Activated CD8-positive, alpha-beta memory T cell treated with anti-CD3 and anti-CD28 coated beads for 48 hours (primary cell): ENCODE data around the gene TM4SF20.

Experiments
- DNase-seq, 3 experiments: peaks; one replicate each; pipeline ENCODE4 v3.0.0-alpha.2; 2020; ENCODE audit warnings: low read depth in 2 of 3, low spot score in 2 of 3

TM4SF20 gene, protein sequence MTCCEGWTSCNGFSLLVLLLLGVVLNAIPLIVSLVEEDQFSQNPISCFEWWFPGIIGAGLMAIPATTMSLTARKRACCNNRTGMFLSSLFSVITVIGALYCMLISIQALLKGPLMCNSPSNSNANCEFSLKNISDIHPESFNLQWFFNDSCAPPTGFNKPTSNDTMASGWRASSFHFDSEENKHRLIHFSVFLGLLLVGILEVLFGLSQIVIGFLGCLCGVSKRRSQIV

DNA sequence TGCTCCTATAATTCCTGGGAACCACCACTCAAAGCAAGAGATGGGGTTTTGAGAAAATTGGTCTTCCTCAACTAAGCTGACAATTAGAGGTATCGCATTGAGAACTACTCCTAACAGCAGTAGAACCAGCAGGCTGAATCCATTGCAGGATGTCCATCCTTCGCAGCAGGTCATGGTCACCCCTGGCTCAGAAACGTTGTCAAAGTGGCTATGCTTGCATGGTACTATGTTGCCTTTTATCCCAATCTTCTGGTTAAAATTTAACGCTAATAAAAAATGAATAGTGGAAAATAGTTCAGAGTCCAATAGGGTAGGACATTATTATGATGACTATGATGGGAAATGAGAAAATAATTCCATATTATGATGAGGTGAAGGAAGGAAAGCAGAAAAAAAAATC, at the start of gene TM4SF20:
TM4SF20 (minus strand) TSS at position 212 of the 400 bp plus-strand sequence; CDS start at position 174, 38 bp downstream.
- DNase-seq = no peak

GRCh38 chr2:227428731-227429285, 49.7 kb upstream of the TM4SF20 start:
- DNase-seq = no peak

- no peak for DNase-seq
Measured at GRCh38 chr2:227423656-227424499, 44.8 kb upstream of the TM4SF20 start.

DNA sequence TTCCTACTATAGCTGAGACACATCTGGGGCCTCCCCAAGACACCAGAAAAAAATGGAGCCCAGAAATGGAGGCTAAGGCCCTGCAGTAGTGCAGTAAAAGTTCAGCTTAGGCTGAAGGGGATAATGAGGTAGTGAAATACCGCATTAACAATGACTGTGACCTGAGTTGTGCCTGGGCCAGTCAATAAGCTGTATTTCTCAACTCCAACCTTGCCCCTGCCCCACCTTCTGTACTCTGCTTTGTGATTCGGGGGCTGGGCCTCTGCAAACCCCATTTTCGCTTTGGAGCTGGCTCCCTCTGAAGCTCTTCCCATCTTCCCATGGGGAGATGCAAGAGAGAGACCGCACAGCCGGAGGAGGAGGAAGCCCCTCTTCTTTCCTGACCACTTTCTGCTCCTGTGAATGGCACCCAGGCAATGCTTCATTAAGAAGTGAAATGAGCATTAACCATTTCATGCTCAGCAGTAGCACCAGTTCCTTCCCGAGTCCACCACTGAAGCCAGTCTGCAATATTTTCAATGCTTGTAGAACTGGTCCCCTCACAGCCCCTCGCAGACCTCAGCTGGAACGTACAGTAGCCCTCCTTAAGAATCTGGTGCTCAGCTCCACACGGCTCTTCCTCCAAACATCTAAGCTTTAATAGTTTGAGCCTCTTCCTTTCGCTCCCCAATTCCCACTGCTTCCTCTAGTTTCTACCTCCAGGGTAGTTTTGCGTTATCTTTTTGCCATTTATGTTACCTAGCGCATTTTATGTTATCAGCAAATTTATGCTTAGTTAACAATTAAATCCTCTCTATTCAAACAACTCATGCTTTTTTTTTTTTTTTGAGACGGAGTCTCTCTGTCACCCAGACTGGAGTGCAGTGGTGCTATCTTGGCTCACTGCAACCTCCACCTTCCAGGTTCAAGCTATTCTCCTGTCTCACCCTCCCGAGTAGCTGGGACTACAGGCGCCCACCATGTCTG, 41.3 kb upstream of the TM4SF20 start:
- DNase-seq = no peak

GRCh38 chr2:227416701-227417100, 37.6 kb upstream of the TM4SF20 start:
- no peak for DNase-seq

DNA sequence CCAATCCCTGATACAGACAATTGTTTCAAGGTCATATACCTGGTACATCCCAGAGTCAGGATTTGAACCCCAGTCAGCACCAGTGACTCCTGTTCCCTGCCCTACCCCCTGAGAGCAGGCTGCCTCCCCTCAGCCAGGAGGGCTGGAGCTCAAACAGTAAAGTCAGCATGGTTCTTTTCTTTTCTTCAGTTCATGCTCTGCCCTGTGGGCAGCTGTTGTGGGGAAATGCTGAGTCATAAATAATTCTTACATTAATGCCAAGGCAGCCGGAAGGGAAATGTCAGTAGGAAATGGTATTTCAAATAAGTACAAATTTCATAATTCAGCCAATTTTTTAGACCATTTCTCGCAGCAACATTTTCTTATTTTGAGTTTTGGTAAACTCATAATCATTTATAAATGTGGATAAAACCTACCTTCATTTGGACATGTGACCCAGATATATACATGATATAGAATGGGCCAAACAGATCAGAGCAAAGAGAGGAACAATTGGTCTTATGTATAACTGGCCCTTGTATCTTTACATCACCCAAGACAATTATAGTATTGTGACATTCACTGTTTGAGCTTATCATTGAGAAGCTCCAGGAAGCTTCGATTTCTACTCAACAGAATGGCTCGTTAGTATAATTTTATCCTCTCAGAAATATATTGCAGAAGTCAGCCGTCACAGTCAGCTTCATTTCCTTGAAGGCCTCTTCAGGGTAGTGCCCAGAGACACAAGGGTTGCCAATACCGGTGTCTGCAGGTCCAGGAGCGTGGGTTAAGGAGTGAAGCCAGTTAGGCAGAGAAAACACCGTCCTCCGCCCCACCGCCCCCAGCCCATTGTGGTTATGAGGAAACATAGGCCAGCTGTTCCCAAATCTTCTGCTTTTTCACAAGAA, 36.7 kb upstream of the TM4SF20 start:
- no peak for DNase-seq

DNA sequence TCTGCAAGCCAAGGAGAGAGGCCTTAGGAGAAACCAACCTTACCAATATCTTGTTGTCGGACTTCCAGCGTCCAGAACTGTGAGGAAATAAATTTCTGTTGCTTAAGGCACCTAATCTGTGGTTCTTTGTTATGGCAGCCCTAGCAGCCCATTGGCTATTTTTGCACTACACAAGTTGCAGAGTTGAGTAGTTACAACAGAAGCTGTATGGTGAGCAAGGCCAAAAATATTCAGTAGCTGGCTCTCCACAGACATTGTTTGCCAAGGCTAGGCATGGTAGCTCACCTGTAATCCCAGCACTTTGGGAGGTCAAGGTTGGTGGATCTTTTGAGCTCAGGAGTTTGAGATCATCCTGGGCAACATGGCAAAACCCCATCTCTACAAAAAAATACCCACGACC, 35.7 kb upstream of the TM4SF20 start:
- no peak for DNase-seq

DNA sequence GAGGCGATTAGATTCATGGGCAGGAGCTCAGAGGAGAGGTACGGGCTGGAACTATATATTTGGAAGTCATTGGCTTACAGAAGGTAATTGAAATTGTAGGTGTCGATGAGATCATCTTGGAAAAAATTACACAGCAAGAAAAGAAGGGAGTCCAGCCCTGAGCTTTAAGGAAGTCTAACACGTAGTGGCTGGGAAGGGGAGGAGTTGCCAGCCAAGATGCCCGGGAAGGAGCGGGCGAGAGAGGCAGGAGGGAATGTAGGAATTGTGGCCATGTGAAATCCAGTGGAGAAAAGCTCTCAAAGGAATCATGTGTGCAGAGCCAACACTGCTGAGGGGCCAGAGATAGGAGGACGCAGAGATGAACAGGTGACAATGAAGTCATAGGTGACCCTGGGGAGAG, 34.3 kb upstream of the TM4SF20 start:
- DNase-seq = no peak

GRCh38 chr2:227412877-227413276, 33.8 kb upstream of the TM4SF20 start:
- no peak for DNase-seq

DNA sequence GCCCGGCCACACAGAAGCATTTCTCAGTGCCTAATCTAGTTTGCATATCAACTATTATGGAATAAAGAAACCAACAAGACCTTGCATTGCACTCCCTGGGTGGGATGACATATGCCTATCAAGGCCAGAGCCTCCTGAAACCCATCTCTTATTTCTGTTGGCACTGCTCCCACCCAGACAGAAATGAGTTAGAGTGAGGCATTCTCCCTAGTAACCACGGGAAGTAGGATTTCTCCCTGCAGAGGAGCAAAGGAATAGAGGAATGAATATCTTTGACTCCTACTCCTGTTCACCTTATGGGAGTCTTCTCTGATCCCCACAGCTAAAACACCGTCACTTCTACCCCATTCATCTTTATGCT, 32.9 kb upstream of the TM4SF20 start:
- DNase-seq = no peak

DNA sequence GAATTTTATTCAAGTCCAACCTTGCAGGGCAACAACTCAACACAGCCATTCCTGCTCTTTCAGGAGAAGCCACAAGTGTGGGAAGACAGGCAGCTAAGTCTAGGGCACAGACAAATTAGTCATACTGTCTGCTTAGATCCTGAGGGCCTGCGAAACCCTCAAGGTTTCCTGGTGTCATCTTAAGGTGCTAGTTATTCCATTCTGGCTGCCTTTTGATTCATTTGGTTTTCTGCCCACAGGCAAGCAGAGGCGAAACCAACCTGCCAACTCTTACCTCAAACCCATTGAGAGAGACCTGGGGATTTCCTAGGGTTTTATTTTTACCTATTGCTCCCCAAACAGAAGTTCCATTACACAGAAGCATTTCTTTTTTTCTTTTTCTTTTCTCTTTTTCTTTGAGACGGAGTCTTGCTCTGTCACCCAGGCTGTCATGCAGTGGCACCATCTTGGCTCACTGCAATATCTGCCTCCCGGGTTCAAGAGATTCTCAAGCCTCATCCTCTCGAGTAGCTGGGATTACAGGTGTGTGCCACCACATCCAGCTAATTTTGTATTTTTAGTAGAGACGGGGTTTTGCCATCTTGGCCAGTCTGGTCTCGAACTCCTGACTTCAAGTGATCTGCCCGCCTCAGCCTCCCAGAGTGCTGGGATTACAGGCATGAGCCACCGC, 32.3 kb upstream of the TM4SF20 start:
- peak in 1 of 3 experiments; percentile 36 for DNase-seq

GRCh38 chr2:227410191-227410590, 31.1 kb upstream of the TM4SF20 start:
- DNase-seq = no peak

DNA sequence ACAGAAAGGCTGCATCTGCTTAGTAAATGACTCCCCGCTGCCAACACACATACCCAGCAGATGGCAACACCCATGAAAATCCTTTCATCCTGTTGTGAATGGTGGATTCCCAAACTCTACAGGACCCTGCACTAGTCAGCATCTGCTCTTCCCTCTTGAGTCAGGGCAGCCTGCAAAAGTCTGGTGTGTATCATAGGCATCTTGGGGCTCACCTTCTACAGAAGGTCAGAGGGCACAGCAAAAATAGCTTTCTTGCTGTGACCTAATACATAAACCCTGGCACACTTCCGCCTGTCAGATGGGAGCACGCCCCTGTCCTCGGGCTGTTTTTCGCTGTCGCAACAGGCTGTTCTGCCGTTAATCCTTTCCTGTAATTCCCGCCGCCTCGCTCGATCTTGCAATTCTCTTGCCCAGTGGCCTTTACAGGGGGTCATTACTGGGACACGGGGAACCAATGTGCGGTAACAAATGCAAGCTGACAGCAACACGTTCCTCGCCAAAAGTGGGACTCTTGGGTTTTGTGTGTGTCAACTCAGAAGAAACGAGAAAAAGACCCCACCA, 28.6 kb upstream of the TM4SF20 start:
- DNase-seq = no peak

DNA sequence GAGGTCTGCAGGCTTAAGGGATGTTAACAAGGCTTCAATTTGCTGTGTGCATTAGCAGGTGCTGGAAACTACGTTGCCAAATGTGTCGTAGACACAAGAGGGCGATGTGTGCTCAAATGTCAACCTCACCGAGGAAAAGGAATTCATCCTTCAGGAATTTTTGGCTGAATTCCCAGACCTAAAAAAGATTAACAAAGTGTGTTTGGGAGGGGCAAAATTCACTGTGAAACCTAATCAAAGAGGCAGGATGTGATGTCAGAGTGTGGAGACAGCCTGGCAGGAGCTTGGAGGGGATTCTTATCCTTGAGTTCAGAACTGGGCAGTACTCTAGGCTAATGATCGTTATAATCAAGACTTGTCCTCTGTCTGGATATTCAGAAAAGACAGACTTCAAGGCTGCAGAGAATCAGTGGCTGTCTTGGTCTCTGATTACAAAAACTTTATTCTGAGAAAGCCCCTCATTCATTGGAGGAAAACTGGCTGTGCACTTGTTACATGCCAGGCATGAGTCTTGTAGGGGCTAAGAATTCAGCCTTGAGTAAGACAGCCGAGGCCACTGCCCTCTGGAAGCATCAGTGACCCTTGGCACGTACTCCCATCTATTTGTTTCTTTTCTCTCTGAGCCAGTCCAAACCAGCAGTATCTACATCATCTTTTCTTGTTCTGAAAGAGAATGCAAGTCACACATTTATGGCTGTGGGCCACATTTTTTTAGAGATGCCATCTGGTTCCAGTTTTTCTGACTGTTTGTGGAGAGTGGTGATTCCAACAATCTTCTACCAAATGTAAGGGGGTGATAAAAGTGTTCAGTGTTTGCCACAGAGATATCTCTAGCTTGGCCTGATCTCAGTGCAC, 27.3 kb upstream of the TM4SF20 start:
- no peak for DNase-seq

DNA sequence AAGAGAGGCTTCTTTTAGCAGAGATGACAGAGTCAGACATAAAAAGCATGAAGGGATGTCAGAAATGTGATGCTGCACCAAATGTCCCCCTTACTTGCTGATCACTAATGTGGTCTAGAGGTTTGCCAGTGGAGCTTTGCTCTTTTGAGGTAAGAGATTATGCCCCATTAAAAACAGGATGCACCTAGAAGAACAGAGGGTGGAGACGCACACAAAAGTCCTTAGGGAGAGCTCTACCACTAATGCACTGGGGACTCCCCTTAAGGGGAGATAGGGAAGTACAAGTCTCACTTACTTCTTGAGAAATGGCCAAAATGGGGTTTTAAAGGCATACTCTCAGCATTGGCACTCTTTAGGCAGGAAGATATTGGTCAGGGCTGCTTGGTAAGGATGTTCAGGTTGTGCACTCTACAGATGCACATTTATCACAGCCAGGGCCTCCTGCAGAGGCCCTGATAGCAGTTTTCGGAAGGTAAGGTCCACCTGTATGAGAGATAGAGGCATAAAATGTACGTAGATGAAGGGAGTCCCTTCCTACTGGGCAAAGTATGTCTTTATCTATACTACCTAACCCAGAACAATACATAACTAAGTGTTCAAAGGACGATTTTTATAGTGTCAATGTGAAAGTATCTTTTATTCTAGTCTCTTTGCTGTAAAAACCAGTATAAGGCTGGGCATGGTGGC, 25.6 kb upstream of the TM4SF20 start:
- no peak for DNase-seq

- DNase-seq = no peak
Measured at GRCh38 chr2:227402959-227403358, 23.9 kb upstream of the TM4SF20 start.

DNA sequence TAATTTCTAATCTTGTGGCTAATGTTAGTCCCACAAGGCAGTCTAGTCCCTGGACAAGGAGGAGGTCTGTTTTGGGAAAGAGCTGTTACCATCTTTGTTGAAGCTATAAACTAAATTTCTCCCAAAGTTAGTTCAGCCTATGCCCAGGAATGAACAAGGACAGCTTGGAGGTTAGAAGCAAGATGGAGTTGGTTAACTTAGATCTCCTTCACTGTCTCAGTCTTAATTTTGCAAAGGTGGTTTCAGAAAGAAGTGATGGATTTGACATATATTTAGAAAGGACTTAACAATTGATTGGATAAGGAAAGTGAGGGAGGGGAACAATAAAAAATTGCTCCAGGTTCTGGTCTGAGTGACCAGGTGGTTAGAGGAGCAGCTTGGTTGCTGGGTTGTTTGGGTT, 23.2 kb upstream of the TM4SF20 start:
- DNase-seq = no peak

DNA sequence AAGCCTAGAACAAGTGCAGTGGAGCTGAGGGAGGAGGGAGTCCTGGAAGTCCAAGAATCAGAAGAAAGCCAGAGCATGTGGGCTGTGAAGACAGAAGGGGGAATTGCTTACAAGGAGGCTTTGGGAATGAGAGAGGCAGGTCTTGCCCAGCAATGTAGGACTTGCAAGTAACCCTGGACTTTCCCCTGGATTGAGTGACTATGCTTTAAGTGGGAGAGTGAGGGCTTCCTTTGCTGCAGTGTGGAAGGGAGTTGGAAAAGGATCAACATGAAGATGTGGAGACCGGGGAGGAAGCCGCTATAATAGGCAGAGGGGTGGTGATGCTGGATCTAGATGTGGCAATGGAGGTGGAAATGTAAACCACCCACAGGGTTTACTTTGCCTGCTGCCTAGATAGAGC, 22.4 kb upstream of the TM4SF20 start:
- DNase-seq = no peak
